Astrocyte (in vitro differentiated cells and primary cell): ENCODE results near the gene SATB1.
"Not testable (repeated sequence)": the region's sequence is repeated elsewhere in the genome, so short reads cannot be mapped to it uniquely, and the experiment has no call there.

ENCODE experiments used
- EZH2 ChIP-seq: IDR thresholded peaks from 2 replicates; pipeline ENCODE4 v1.6.1; 2012; ENCODE audit warnings: mild to moderate bottlenecking, low read length, inconsistent platforms; ENCODE audit not compliant: insufficient read depth
- TF ChIP-seq, protein P1 (sequence below): IDR thresholded peaks from 2 replicates; pipeline ENCODE4 v1.5.1; 2011; ENCODE audit warnings: low read depth, mild to moderate bottlenecking, inconsistent platforms, low read length, moderate library complexity; ENCODE audit not compliant: insufficient read depth

DNA sequence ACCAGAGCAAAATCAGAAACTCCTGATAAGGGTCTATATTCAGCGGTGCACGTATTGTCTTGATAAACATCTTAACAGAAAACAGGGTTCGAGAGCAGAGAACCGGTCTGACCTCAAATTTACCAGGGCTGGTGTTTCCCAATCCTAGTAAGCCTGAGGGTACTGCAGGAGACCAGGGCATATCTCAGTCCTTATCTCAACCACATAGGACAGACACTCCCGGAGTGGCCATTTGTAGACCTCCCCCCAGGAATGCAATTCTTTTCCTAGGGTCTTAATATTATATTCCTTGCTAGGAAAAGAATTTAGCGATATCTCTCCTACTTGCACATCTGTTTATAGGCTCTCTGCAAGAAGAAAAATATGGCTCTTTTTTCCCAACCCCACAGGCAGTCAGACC lies 24.5 kb upstream of the SATB1 start:
- TF ChIP-seq, protein P1, sequence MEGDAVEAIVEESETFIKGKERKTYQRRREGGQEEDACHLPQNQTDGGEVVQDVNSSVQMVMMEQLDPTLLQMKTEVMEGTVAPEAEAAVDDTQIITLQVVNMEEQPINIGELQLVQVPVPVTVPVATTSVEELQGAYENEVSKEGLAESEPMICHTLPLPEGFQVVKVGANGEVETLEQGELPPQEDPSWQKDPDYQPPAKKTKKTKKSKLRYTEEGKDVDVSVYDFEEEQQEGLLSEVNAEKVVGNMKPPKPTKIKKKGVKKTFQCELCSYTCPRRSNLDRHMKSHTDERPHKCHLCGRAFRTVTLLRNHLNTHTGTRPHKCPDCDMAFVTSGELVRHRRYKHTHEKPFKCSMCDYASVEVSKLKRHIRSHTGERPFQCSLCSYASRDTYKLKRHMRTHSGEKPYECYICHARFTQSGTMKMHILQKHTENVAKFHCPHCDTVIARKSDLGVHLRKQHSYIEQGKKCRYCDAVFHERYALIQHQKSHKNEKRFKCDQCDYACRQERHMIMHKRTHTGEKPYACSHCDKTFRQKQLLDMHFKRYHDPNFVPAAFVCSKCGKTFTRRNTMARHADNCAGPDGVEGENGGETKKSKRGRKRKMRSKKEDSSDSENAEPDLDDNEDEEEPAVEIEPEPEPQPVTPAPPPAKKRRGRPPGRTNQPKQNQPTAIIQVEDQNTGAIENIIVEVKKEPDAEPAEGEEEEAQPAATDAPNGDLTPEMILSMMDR = not testable (repeated sequence)
- not testable (repeated sequence) for TF ChIP-seq EZH2
